Panc1 (cell line): ENCODE measurements around the gene MIPOL1.

Experiments
- CTCF ChIP-seq: fragments of 450-650 bp; IDR thresholded peaks from 2 replicates; pipeline ENCODE4 v1.5.1; 2017; ENCODE audit warnings: mild to moderate bottlenecking
- SIN3A ChIP-seq: IDR thresholded peaks from 2 replicates; pipeline ENCODE4 v1.6.1; 2012; ENCODE audit warnings: low read depth, mild to moderate bottlenecking, low read length, moderate library complexity, borderline replicate concordance; ENCODE audit not compliant: insufficient read depth

GRCh38 chr14:37210448-37210847 lies 12.7 kb downstream of the MIPOL1 start:
- TF ChIP-seq CTCF (no peak), SIN3A (no peak)
